ENCODE measurements around the gene MBD3.

MBD3 gene

GRCh38 chr19:1572795-1573194 lies 19.9 kb downstream of the MBD3 start:
- no peak for DNase-seq (ENCODE audit: low read depth, low spot score)

- no peak for DNase-seq (ENCODE audit: low read depth, low spot score)
Observed at GRCh38 chr19:1571358-1571757, 21.3 kb downstream of the MBD3 start.

GRCh38 chr19:1570836-1571235 lies 21.8 kb downstream of the MBD3 start:
- no peak for DNase-seq (ENCODE audit: low read depth, low spot score)

GRCh38 chr19:1569997-1570396 lies 22.7 kb downstream of the MBD3 start:
- no peak for DNase-seq (ENCODE audit: low read depth, low spot score)

GRCh38 chr19:1568320-1569019 lies 24.2 kb downstream of the MBD3 start, which contains the start of gene MEX3D:
MEX3D (minus strand) TSS chr19:1568325; CDS start chr19:1568058, 267 bp downstream.
- DNase-seq (ENCODE audit: low read depth, low spot score), result no peak

- DNase-seq (ENCODE audit: low read depth, low spot score), result no peak
Observed at GRCh38 chr19:1567848-1568227, 24.8 kb downstream of the MBD3 start.

GRCh38 chr19:1567116-1567847 lies 25.4 kb downstream of the MBD3 start:
- no peak for DNase-seq (ENCODE audit: low read depth, low spot score)

GRCh38 chr19:1566392-1567115 lies 26.1 kb downstream of the MBD3 start:
- DNase-seq (ENCODE audit: low read depth, low spot score), result peak; percentile 46

GRCh38 chr19:1563251-1563650 lies 29.4 kb downstream of the MBD3 start:
- DNase-seq (ENCODE audit: low read depth, low spot score), result no peak

- no peak for DNase-seq (ENCODE audit: low read depth, low spot score)
Observed at GRCh38 chr19:1561236-1561842, 31.3 kb downstream of the MBD3 start.

- DNase-seq (ENCODE audit: low read depth, low spot score), result no peak
Observed at GRCh38 chr19:1560286-1560882, 32.3 kb downstream of the MBD3 start.

GRCh38 chr19:1558552-1558951 lies 34.1 kb downstream of the MBD3 start:
- no peak for DNase-seq (ENCODE audit: low read depth, low spot score)

- DNase-seq (ENCODE audit: low read depth, low spot score), result no peak
Observed at GRCh38 chr19:1556390-1557070, 36.1 kb downstream of the MBD3 start.

- no peak for DNase-seq (ENCODE audit: low read depth, low spot score)
Observed at GRCh38 chr19:1555487-1556389, 36.9 kb downstream of the MBD3 start.

GRCh38 chr19:1554968-1555367 lies 37.7 kb downstream of the MBD3 start:
- DNase-seq (ENCODE audit: low read depth, low spot score), result no peak

GRCh38 chr19:1553415-1553814 lies 39.2 kb downstream of the MBD3 start:
- DNase-seq (ENCODE audit: low read depth, low spot score), result no peak

GRCh38 chr19:1551068-1552040 lies 41.3 kb downstream of the MBD3 start:
- no peak for DNase-seq (ENCODE audit: low read depth, low spot score)

- no peak for DNase-seq (ENCODE audit: low read depth, low spot score)
Observed at GRCh38 chr19:1549332-1549945, 43.2 kb downstream of the MBD3 start.

All from smooth muscle cell of the brain vasculature (primary cell).